Loucy (cell line): Measurements from ENCODE around the gene EIF4E3.

ENCODE experiments used
- H2AFZ ChIP-seq: fragments of 200-600 bp; sonication (generic); 2 replicates; pipeline ENCODE4 v1.6.0; 2016; ENCODE audit warnings: antibody characterized with exemption, mild to moderate bottlenecking, low read length, moderate library complexity
- H3F3A ChIP-seq: fragments of 200-600 bp; 2 replicates; pipeline ENCODE4 v1.6.0; 2016; ENCODE audit warnings: antibody characterized with exemption, low read depth, mild to moderate bottlenecking
- H3K27me3 ChIP-seq: fragments of 200-600 bp; sonication (generic); 2 replicates; pipeline ENCODE4 v1.6.1; 2014; ENCODE audit warnings: low read length, mild to moderate bottlenecking; ENCODE audit not compliant: insufficient read depth, poor library complexity, severe bottlenecking
- H3K36me3 ChIP-seq: fragments of 200-600 bp; sonication (generic); 2 replicates; pipeline ENCODE4 v1.6.1; 2016; ENCODE audit warnings: low read length; ENCODE audit not compliant: insufficient read depth
- H3K4me1 ChIP-seq: fragments of 200-600 bp; sonication (generic); 2 replicates; pipeline ENCODE4 v1.5.1; 2014; ENCODE audit warnings: low read length, mild to moderate bottlenecking; ENCODE audit not compliant: insufficient read depth, poor library complexity, severe bottlenecking
- H3K4me2 ChIP-seq: fragments of 200-600 bp; sonication (generic); 2 replicates; pipeline ENCODE4 v1.6.0; 2014; ENCODE audit warnings: antibody characterized with exemption, low read length, low read depth, mild to moderate bottlenecking; ENCODE audit not compliant: poor library complexity, severe bottlenecking
- H3K4me3 ChIP-seq: fragments of 200-600 bp; sonication (generic); 2 replicates; pipeline ENCODE4 v1.5.1; 2014; ENCODE audit warnings: low read length, mild to moderate bottlenecking, mixed read lengths; ENCODE audit not compliant: poor library complexity, severe bottlenecking
- H3K79me2 ChIP-seq: fragments of 200-600 bp; sonication (generic); 2 replicates; pipeline ENCODE4 v1.6.1; 2014; ENCODE audit warnings: low read length; ENCODE audit not compliant: insufficient read depth
- H3K9ac ChIP-seq: fragments of 200-600 bp; sonication (generic); 2 replicates; pipeline ENCODE4 v1.6.0; 2014; ENCODE audit warnings: mild to moderate bottlenecking, low read depth, low read length, moderate library complexity; ENCODE audit not compliant: poor library complexity, severe bottlenecking
- H3K9me2 ChIP-seq: fragments of 200-600 bp; sonication (generic); replicated peaks from 2 replicates; pipeline ENCODE4 v1.6.1; 2016; ENCODE audit warnings: low read depth, low read length, mixed read lengths
- H3K9me3 ChIP-seq: fragments of 200-600 bp; sonication (generic); 2 replicates; pipeline ENCODE4 v1.6.1; 2014; ENCODE audit warnings: mild to moderate bottlenecking, antibody characterized with exemption, low read length, low read depth; ENCODE audit not compliant: insufficient read depth
- H4K20me1 ChIP-seq: fragments of 200-600 bp; sonication (generic); 2 replicates; pipeline ENCODE4 v1.6.0; 2014; ENCODE audit warnings: antibody characterized with exemption, low read length, mild to moderate bottlenecking; ENCODE audit not compliant: insufficient read depth, poor library complexity, severe bottlenecking
- EZH2phosphoT487 ChIP-seq: fragments of 200-600 bp; IDR thresholded peaks from 2 replicates; pipeline ENCODE4 v1.6.1; 2018; ENCODE audit warnings: antibody characterized with exemption, mild to moderate bottlenecking, moderate library complexity, borderline replicate concordance
- TF ChIP-seq, protein P1 (sequence below): fragments of 200-600 bp; sonication (generic); conservative IDR thresholded peaks from 2 replicates; pipeline ENCODE4 v1.5.1; 2014; ENCODE audit warnings: mild to moderate bottlenecking, antibody characterized with exemption, low read length

The EIF4E3 gene

DNA sequence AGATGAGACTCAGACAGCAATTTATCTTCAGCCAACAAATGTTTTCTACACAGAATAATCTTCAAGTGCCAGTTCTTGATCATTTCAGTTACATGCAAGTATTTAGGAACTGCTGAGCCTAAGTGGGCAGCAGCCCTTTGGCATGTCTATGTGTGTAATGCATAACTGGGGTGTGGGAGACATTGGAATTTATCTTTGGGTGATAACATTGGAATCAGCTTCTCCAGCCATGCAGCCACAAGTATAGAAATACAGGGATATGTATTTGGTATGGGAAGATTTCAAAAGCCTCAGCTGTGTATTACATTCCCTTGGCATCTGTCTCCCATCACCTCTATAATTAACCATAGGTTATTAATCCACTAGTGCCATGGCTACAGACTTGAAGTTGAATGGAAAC is 78.2 kb downstream of the EIF4E3 start:
- Histone ChIP-seq H3K9ac (no peak overlapping the region), H4K20me1 (no peaks in the 10 kb centered on the region), H3K9me3 (no peaks in the 10 kb centered on the region), H3K27me3 (no peaks in the 10 kb centered on the region), H3F3A (no peaks in the 10 kb centered on the region), H3K36me3 (no peaks in the 10 kb centered on the region), H3K4me2 (no peak overlapping the region), H2AFZ (no peak overlapping the region), H3K4me3 (no peak overlapping the region), H3K9me2 (no peaks in the 10 kb centered on the region), H3K79me2 (no peaks in the 10 kb centered on the region), H3K4me1 (no peaks in the 10 kb centered on the region)
- TF ChIP-seq, protein P1, sequence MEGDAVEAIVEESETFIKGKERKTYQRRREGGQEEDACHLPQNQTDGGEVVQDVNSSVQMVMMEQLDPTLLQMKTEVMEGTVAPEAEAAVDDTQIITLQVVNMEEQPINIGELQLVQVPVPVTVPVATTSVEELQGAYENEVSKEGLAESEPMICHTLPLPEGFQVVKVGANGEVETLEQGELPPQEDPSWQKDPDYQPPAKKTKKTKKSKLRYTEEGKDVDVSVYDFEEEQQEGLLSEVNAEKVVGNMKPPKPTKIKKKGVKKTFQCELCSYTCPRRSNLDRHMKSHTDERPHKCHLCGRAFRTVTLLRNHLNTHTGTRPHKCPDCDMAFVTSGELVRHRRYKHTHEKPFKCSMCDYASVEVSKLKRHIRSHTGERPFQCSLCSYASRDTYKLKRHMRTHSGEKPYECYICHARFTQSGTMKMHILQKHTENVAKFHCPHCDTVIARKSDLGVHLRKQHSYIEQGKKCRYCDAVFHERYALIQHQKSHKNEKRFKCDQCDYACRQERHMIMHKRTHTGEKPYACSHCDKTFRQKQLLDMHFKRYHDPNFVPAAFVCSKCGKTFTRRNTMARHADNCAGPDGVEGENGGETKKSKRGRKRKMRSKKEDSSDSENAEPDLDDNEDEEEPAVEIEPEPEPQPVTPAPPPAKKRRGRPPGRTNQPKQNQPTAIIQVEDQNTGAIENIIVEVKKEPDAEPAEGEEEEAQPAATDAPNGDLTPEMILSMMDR: no peak
- no peak for TF ChIP-seq EZH2phosphoT487

DNA sequence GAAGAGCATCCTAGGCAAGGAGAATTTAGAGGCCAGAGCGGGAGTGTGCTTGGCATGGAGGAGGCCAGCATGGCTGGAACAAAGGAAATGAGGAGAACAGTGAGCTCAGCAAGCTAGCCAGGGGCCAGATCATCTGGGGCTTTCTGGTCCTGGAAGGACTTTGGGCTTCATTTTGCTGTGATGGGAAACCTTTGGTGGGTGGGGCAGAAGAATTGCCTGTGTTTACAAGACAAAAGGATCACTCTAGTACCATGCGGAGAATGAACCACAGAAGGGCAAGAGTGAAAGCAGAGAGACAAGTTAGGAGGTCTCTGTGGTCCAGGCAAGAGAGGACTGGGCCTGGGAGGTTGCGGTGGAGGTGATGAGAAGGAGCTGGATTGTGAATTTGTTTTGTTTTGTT is 80.1 kb downstream of the EIF4E3 start:
- H3K9ac ChIP-seq: no peak overlapping the region
- H3K36me3 ChIP-seq: no peaks in the 10 kb centered on the region
- H3K4me3 ChIP-seq: no peak overlapping the region
- H3F3A ChIP-seq: no peaks in the 10 kb centered on the region
- H2AFZ ChIP-seq: no peak overlapping the region
- no peaks in the 10 kb centered on the region for H4K20me1 ChIP-seq
- H3K79me2 ChIP-seq: no peaks in the 10 kb centered on the region
- H3K4me1 ChIP-seq: no peaks in the 10 kb centered on the region
- H3K27me3 ChIP-seq: no peaks in the 10 kb centered on the region
- no peaks in the 10 kb centered on the region for H3K9me3 ChIP-seq
- H3K4me2 ChIP-seq: no peak overlapping the region
- H3K9me2 ChIP-seq: no peaks in the 10 kb centered on the region
- TF ChIP-seq, protein P1: no peak
- no peak for TF ChIP-seq EZH2phosphoT487

DNA sequence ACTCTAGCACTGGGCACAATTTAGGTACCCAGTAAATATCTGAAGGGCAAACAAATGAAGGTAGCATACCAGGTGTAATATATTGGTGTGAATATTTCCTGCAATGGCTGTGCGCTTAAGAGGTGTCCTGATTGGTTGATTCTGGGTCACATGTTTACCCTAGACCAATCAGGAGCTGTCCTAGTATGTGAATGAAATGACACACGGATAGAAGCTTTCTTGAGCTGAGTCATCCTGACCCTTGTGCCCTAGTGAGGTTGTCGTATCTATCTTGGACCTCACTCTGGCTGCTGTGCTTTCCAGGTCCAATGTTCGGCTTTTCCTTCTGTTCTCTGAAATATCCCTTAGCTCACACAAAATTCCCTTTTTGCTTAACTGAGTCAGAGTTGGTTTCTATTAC is 83.5 kb downstream of the EIF4E3 start:
- Histone ChIP-seq H3K4me2 (no peak overlapping the region), H3K36me3 (no peaks in the 10 kb centered on the region), H3F3A (no peaks in the 10 kb centered on the region), H2AFZ (no peak overlapping the region), H3K79me2 (no peaks in the 10 kb centered on the region), H3K27me3 (no peaks in the 10 kb centered on the region), H3K9me3 (no peaks in the 10 kb centered on the region), H3K4me3 (no peak overlapping the region), H3K9me2 (no peaks in the 10 kb centered on the region), H3K4me1 (no peaks in the 10 kb centered on the region), H3K9ac (no peak overlapping the region), H4K20me1 (no peaks in the 10 kb centered on the region)
- TF ChIP-seq, protein P1: no peak
- TF ChIP-seq EZH2phosphoT487: no peak
